ENCODE results near the gene SERINC1. TPM values are rescaled to one million over a fixed set of nuclear protein-coding genes. Genes with fewer than 3 reads are reported as not detected.

Gene SERINC1
- total RNA-seq, 1 donor from 2014 or later, result 51.3 TPM

- Mint-ChIP-seq H3K4me1 (peaks cover 29% of the 10 kb centered on the region), H3K9me3 (no peaks in the 10 kb centered on the region), H3K4me3 (peak overlapping the region; percentile 99), H3K36me3 (ENCODE audit: low read depth) (peaks cover 4% of the 10 kb centered on the region), H3K27ac (ENCODE audit: unreplicated experiment) (peak overlapping the region; percentile 17), H3K27me3 (ENCODE audit: low read depth) (no peaks in the 10 kb centered on the region)
- no peak for TF ChIP-seq CTCF (conservative IDR thresholded peaks at IDR 0.05)
- DNase-seq (ENCODE audit: low read depth, low spot score), result no peak
These were observed 71.0 kb downstream of the SERINC1 start for GRCh38 chr6:122400462-122401089.

GRCh38 chr6:122400121-122400450 is 71.5 kb downstream of the SERINC1 start:
- Mint-ChIP-seq H3K27ac (ENCODE audit: unreplicated experiment) (peak overlapping the region; percentile 97), H3K4me1 (peaks cover 29% of the 10 kb centered on the region), H3K36me3 (ENCODE audit: low read depth) (peaks cover 4% of the 10 kb centered on the region), H3K9me3 (no peaks in the 10 kb centered on the region), H3K4me3 (peak overlapping the region; percentile 99), H3K27me3 (ENCODE audit: low read depth) (no peaks in the 10 kb centered on the region)
- peak; percentile 10 for DNase-seq (ENCODE audit: low read depth, low spot score)
- no peak for TF ChIP-seq CTCF (conservative IDR thresholded peaks at IDR 0.05)

- no peak for TF ChIP-seq CTCF (conservative IDR thresholded peaks at IDR 0.05)
- no peaks in the 10 kb centered on the region for H3K27me3 Mint-ChIP-seq (ENCODE audit: low read depth)
- peak within 1 kb of the TSS; percentile 97 for H3K27ac Mint-ChIP-seq (ENCODE audit: unreplicated experiment)
- peak; percentile 78 for DNase-seq (ENCODE audit: low read depth, low spot score)
- peaks cover 4% of the 10 kb centered on the region for H3K36me3 Mint-ChIP-seq (ENCODE audit: low read depth)
- peak within 1 kb of the TSS; percentile 99 for H3K4me3 Mint-ChIP-seq
- no peaks in the 10 kb centered on the region for H3K9me3 Mint-ChIP-seq
- peaks cover 29% of the 10 kb centered on the region for H3K4me1 Mint-ChIP-seq
These were observed 72.1 kb downstream of the SERINC1 start, which contains the start of gene HSF2 for GRCh38 chr6:122399348-122400120. Gene HSF2 (plus strand): TSS chr6:122399652. CDS start chr6:122399738, 86 bp downstream.

GRCh38 chr6:122399055-122399347 is 72.6 kb downstream of the SERINC1 start:
- peaks cover 3% of the 10 kb centered on the region for H3K27me3 Mint-ChIP-seq (ENCODE audit: low read depth)
- peak overlapping the region; percentile 92 for H3K4me3 Mint-ChIP-seq
- H3K27ac Mint-ChIP-seq (ENCODE audit: unreplicated experiment), result peak overlapping the region; percentile 36
- TF ChIP-seq CTCF (conservative IDR thresholded peaks at IDR 0.05), result no peak
- no peaks in the 10 kb centered on the region for H3K9me3 Mint-ChIP-seq
- peaks cover 2% of the 10 kb centered on the region for H3K36me3 Mint-ChIP-seq (ENCODE audit: low read depth)
- no peak for DNase-seq (ENCODE audit: low read depth, low spot score)
- H3K4me1 Mint-ChIP-seq, result peaks cover 27% of the 10 kb centered on the region

- no peak for DNase-seq (ENCODE audit: low read depth, low spot score)
- no peak overlapping the region for H3K27ac Mint-ChIP-seq (ENCODE audit: unreplicated experiment)
- H3K27me3 Mint-ChIP-seq (ENCODE audit: low read depth), result peaks cover 7% of the 10 kb centered on the region
- no peaks in the 10 kb centered on the region for H3K36me3 Mint-ChIP-seq (ENCODE audit: low read depth)
- no peaks in the 10 kb centered on the region for H3K9me3 Mint-ChIP-seq
- H3K4me1 Mint-ChIP-seq, result peaks cover 5% of the 10 kb centered on the region
- no peak for TF ChIP-seq CTCF (conservative IDR thresholded peaks at IDR 0.05)
- no peak overlapping the region for H3K4me3 Mint-ChIP-seq
These were observed 77.6 kb downstream of the SERINC1 start for GRCh38 chr6:122394016-122394415.

All from neural crest cell (in vitro differentiated cells).